Right atrium auricular region (tissue), 2 donors: ENCODE data around the gene OCIAD2. TPM values are rescaled to one million over a fixed set of nuclear protein-coding genes. Genes with fewer than 3 reads are reported as not detected.

Source experiments
- DNase-seq: peaks from one replicate; pipeline ENCODE4 v3.0.0-alpha.2; 2019; ENCODE audit warnings: low spot score
- H3K27ac ChIP-seq, 2 donors: fragments of 200-600 bp; sonication (generic); 1 replicate in 1 of 2; 2 replicates in 1 of 2; pipeline ENCODE4 v1.5.1; 2016 to 2019
- H3K27me3 ChIP-seq, 2 donors: fragments of 200-600 bp; sonication (generic); one replicate each; pipeline versions ENCODE4 v1.5.1 to v1.6.0; 2017 to 2019
- H3K36me3 ChIP-seq: fragments of 200-600 bp; sonication (generic); one replicate; pipeline ENCODE4 v1.5.1; 2016
- H3K4me1 ChIP-seq, 2 donors: fragments of 200-600 bp; sonication (generic); one replicate each; pipeline versions ENCODE4 v1.5.1 to v1.6.0; 2017 to 2019
- H3K4me3 ChIP-seq, 2 donors: fragments of 200-600 bp; sonication (generic); 1 replicate in 1 of 2; 2 replicates in 1 of 2; pipeline ENCODE4 v1.5.1; 2017 to 2019; ENCODE audit warnings: mild to moderate bottlenecking in 1 of 2, moderate library complexity in 1 of 2
- H3K9me3 ChIP-seq, 2 donors: fragments of 200-600 bp; sonication (generic); one replicate each; pipeline ENCODE4 v1.5.1; 2019
- CTCF ChIP-seq, 2 donors: fragments of 200-600 bp; sonication (generic); IDR thresholded peaks; one replicate each; pipeline ENCODE4 v1.5.1; 2019; ENCODE audit warnings: antibody characterized with exemption in 2 of 2
- total RNA-seq, 2 donors: library from RNA; depleted of rRNA; stranded (reverse); fragments of >200 nt; gene quantifications; one replicate each; pipeline ENCODE4 v1.1.0, GENCODE V29; 2016

OCIAD2 gene
- total RNA-seq, 2 donors from 2014 or later: 8.3 to 13.2 TPM

DNA sequence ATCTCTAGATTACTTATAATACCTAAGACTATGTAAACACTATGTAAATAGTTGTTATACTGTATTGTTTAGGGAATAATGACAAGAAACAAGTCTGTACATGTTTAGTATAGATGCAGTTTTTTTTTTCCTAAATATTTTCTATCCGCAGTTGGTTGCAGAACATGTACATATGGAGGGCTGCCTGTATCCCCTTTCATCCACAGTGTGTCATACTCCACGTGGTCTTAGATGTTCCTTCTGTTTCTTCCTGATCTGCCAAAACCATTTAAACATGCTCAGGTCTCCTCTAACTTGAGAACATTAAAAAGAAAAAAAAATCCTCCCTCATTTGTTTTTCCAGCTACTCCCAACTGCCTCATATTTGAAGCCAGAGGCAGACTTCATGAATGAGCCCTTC, 61.7 kb downstream of the OCIAD2 start:
- Histone ChIP-seq H3K9me3 (no peaks in the 10 kb centered on the region), H3K4me1 (peaks cover 0 to 6% of the 10 kb centered on the region in 2 donors), H3K27ac (no peak overlapping the region), H3K36me3 (peaks cover 43% of the 10 kb centered on the region), H3K4me3 (no peak overlapping the region), H3K27me3 (no peaks in the 10 kb centered on the region)
- no peak for TF ChIP-seq CTCF (IDR thresholded peaks at IDR 0.05)
- DNase-seq: no peak

GRCh38 chr4:48841045-48841827, 65.3 kb downstream of the OCIAD2 start:
- H3K9me3 ChIP-seq: no peaks in the 10 kb centered on the region
- TF ChIP-seq CTCF (IDR thresholded peaks at IDR 0.05): no peak
- H3K27ac ChIP-seq: no peak overlapping the region
- H3K36me3 ChIP-seq: peaks cover 55% of the 10 kb centered on the region
- no peak for DNase-seq
- H3K4me3 ChIP-seq: no peak overlapping the region
- H3K27me3 ChIP-seq: no peaks in the 10 kb centered on the region
- H3K4me1 ChIP-seq: peaks cover 0 to 6% of the 10 kb centered on the region in 2 donors

- H3K27ac ChIP-seq: no peak overlapping the region
- H3K4me1 ChIP-seq: peaks cover 0 to 22% of the 10 kb centered on the region in 2 donors
- no peaks in the 10 kb centered on the region for H3K9me3 ChIP-seq
- DNase-seq: no peak
- no peak for TF ChIP-seq CTCF (IDR thresholded peaks at IDR 0.05)
- H3K36me3 ChIP-seq: peaks cover 63% of the 10 kb centered on the region
- H3K27me3 ChIP-seq: no peaks in the 10 kb centered on the region
- H3K4me3 ChIP-seq: no peak overlapping the region
Observed at GRCh38 chr4:48836658-48837057, 69.9 kb downstream of the OCIAD2 start.

Other genes starting within 250 kb of the OCIAD2 start
- gene FRYL, start 126.5 kb downstream of the OCIAD2 start, total RNA-seq: 10 to 100 TPM; 29.8 to 35.1 TPM
- gene OCIAD1, start 75.7 kb downstream of the OCIAD2 start, total RNA-seq: 100 to 1,000 TPM; 101 to 215 TPM
- gene CWH43, start 79.5 kb upstream of the OCIAD2 start, total RNA-seq: not detected